ENCODE results near the gene RAB31.
"Not testable (repeated sequence)": the region's sequence is repeated elsewhere in the genome, so short reads cannot be mapped to it uniquely, and the experiment has no call there.

RAB31 gene

GRCh38 chr18:9764011-9764481 lies 55.9 kb downstream of the RAB31 start:
- DNase-seq: no peak

GRCh38 chr18:9765501-9765900 lies 57.4 kb downstream of the RAB31 start:
- no peak for DNase-seq

GRCh38 chr18:9766076-9766481 lies 58.0 kb downstream of the RAB31 start:
- DNase-seq: no peak

GRCh38 chr18:9766740-9767139 lies 58.6 kb downstream of the RAB31 start:
- DNase-seq: no peak

- DNase-seq: not testable (repeated sequence)
Measured at GRCh38 chr18:9768071-9768691, 60.1 kb downstream of the RAB31 start.

GRCh38 chr18:9770111-9770510 lies 62.0 kb downstream of the RAB31 start:
- DNase-seq: not testable (repeated sequence)

GRCh38 chr18:9771261-9771976 lies 63.3 kb downstream of the RAB31 start:
- no peak for DNase-seq

GRCh38 chr18:9771977-9772660 lies 64.0 kb downstream of the RAB31 start:
- no peak for DNase-seq

GRCh38 chr18:9772847-9773677 lies 65.0 kb downstream of the RAB31 start:
- DNase-seq: no peak

- DNase-seq: no peak
Measured at GRCh38 chr18:9774150-9774549, 66.0 kb downstream of the RAB31 start.

GRCh38 chr18:9775178-9775577 lies 67.1 kb downstream of the RAB31 start:
- DNase-seq: no peak

- no peak for DNase-seq
Measured at GRCh38 chr18:9779630-9780029, 71.5 kb downstream of the RAB31 start.

- no peak for DNase-seq
Measured at GRCh38 chr18:9782073-9782857, 74.2 kb downstream of the RAB31 start.

- DNase-seq: no peak
Measured at GRCh38 chr18:9786631-9787030, 78.5 kb downstream of the RAB31 start.

- no peak for DNase-seq
Measured at GRCh38 chr18:9787036-9787435, 78.9 kb downstream of the RAB31 start.

- no peak for DNase-seq
Measured at GRCh38 chr18:9787712-9788111, 79.6 kb downstream of the RAB31 start.

- DNase-seq: no peak
Measured at GRCh38 chr18:9788140-9788539, 80.0 kb downstream of the RAB31 start.

- no peak for DNase-seq
Measured at GRCh38 chr18:9788860-9789259, 80.8 kb downstream of the RAB31 start.

- DNase-seq: no peak
Measured at GRCh38 chr18:9790261-9790660, 82.2 kb downstream of the RAB31 start.

- no peak for DNase-seq
Measured at GRCh38 chr18:9791991-9792390, 83.9 kb downstream of the RAB31 start.

- DNase-seq: no peak
Measured at GRCh38 chr18:9792565-9793245, 84.6 kb downstream of the RAB31 start.

GRCh38 chr18:9796011-9796410 lies 87.9 kb downstream of the RAB31 start:
- no peak for DNase-seq

All from NCI-H1105 (cell line).